ENCODE data around the gene KCTD16. TPM values are rescaled to one million over a fixed set of nuclear protein-coding genes. Genes with fewer than 3 reads are reported as not detected.

Gene KCTD16
- total RNA-seq, 1 donor from 2014 or later = 0.64 TPM

- H3K4me3 ChIP-seq = no peak overlapping the region
- H3K9me3 ChIP-seq = no peaks in the 10 kb centered on the region
- H3K27ac ChIP-seq = no peak overlapping the region
- intact Hi-C loops (cut with DNase I) = no loop called here
- H3K27me3 ChIP-seq = no peaks in the 10 kb centered on the region
- TF ChIP-seq, protein P1, sequence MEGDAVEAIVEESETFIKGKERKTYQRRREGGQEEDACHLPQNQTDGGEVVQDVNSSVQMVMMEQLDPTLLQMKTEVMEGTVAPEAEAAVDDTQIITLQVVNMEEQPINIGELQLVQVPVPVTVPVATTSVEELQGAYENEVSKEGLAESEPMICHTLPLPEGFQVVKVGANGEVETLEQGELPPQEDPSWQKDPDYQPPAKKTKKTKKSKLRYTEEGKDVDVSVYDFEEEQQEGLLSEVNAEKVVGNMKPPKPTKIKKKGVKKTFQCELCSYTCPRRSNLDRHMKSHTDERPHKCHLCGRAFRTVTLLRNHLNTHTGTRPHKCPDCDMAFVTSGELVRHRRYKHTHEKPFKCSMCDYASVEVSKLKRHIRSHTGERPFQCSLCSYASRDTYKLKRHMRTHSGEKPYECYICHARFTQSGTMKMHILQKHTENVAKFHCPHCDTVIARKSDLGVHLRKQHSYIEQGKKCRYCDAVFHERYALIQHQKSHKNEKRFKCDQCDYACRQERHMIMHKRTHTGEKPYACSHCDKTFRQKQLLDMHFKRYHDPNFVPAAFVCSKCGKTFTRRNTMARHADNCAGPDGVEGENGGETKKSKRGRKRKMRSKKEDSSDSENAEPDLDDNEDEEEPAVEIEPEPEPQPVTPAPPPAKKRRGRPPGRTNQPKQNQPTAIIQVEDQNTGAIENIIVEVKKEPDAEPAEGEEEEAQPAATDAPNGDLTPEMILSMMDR (IDR thresholded peaks at IDR 0.05) = no peak
- H3K36me3 ChIP-seq = no peaks in the 10 kb centered on the region
- no peaks in the 10 kb centered on the region for H3K4me1 ChIP-seq
- DNase-seq (ENCODE audit: low spot score in 2 of 2) = no peak
Measured at GRCh38 chr5:144522698-144523097, 352.0 kb downstream of the KCTD16 start.

DNA sequence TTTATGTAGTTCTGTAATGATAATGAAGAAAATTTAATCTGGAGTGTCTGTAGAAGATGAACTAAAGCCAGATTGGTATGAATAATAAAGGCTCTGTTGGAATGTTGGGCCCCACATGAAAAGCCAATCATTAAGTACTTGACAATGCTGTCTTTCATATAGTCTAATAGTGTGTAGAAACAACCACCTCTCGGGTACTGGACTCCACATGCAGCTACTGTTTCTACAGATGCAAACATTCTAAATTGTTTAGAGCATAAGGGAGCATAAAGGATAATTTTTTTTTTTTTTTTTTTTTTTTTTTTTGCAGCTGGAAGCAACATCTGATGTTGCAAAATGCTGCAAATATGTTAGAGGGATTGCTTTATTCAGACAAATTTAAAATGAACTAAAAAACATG lies 354.3 kb downstream of the KCTD16 start:
- Histone ChIP-seq H3K36me3 (no peaks in the 10 kb centered on the region), H3K27ac (no peak overlapping the region), H3K9me3 (no peaks in the 10 kb centered on the region), H3K27me3 (no peaks in the 10 kb centered on the region), H3K4me3 (no peak overlapping the region), H3K4me1 (no peaks in the 10 kb centered on the region)
- intact Hi-C loops (cut with DNase I) = no loop called here
- TF ChIP-seq, protein P1 (IDR thresholded peaks at IDR 0.05) = no peak
- no peak for DNase-seq (ENCODE audit: low spot score in 2 of 2)

- Histone ChIP-seq H3K27me3 (no peaks in the 10 kb centered on the region), H3K4me3 (no peak overlapping the region), H3K36me3 (no peaks in the 10 kb centered on the region), H3K27ac (no peak overlapping the region), H3K9me3 (no peaks in the 10 kb centered on the region), H3K4me1 (no peaks in the 10 kb centered on the region)
- intact Hi-C loops (cut with DNase I) = no loop called here
- TF ChIP-seq, protein P1 (IDR thresholded peaks at IDR 0.05) = no peak
- DNase-seq (ENCODE audit: low spot score in 2 of 2) = no peak
Measured at GRCh38 chr5:144531188-144531587, 360.5 kb downstream of the KCTD16 start.

Other genes with a start within 250 kb of the KCTD16 start
- gene YIPF5, start 214 bp upstream of the KCTD16 start, total RNA-seq = 31.0 TPM